T-helper 1 cell treated with Interleukin-12 subunit alpha and Interleukin-12 subunit beta and Interleukin-4 antibody, amounts not matched to agents 30 μg/mL and 1 μg/mL, for 36 hours (primary cell): ENCODE results near the gene KCNJ11.
A peak's percentile ranks its signal among the peaks of the same experiment; 100 is the strongest.
"Not testable (repeated sequence)": the region's sequence is repeated elsewhere in the genome, so short reads cannot be mapped to it uniquely, and the experiment has no call there.

Experiments used
- H3K27ac Mint-ChIP-seq: one replicate; pipeline ENCODE4 v1.8.0; 2021; ENCODE audit warnings: mild to moderate bottlenecking, mixed read lengths
- H3K27me3 Mint-ChIP-seq: one replicate; pipeline ENCODE4 v1.8.0; 2021; ENCODE audit warnings: low read depth, mixed read lengths
- H3K36me3 Mint-ChIP-seq: one replicate; pipeline ENCODE4 v1.8.0; 2021; ENCODE audit warnings: low read depth, mixed read lengths
- H3K4me1 Mint-ChIP-seq: one replicate; pipeline ENCODE4 v1.8.0; 2021; ENCODE audit warnings: low read depth, mixed read lengths
- H3K4me3 Mint-ChIP-seq: one replicate; pipeline ENCODE4 v1.8.0; 2021; ENCODE audit warnings: mild to moderate bottlenecking, moderate library complexity, mixed read lengths
- H3K9me3 Mint-ChIP-seq: one replicate; pipeline ENCODE4 v1.8.0; 2021; ENCODE audit warnings: mixed read lengths

Gene KCNJ11

DNA sequence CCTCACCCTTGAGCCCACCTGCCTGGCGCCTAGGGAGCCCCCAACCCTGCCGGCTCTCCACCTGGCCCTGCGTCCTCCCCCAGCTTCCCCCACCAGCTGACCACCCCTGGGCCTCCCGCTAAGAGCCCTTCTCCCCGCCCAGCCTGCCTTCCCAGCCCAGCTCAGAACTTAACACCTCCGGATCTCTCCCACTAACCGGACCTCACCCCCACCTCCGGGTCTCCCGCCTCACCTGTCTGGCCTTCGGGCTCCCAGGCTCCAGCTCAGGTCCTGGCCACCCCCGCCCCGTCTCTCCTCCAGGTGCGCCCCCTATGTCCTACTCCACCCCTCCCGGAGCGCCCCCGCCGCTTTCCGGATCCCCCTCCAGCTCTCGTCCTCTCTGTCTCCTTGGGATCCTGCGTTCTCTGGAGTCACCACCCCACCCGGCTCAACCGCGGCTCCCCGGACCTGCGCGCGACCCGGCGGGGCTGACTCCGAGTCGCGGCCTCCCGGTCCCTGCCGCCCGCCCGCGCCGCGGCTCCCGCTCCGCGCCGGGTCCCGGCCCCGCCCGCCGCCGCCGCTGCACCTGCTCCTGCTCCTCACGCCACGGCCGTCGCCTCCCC is at the start of gene KCNJ11:
Gene KCNJ11 (minus strand): TSS at position 51 of the 602 bp plus-strand sequence. CDS start 568 bp downstream, outside the sequence.
- H3K27me3 Mint-ChIP-seq = peaks cover 11% of the 10 kb centered on the region
- H3K27ac Mint-ChIP-seq = peak within 1 kb of the TSS; percentile 32
- H3K4me1 Mint-ChIP-seq = peaks cover 8% of the 10 kb centered on the region
- H3K36me3 Mint-ChIP-seq = no peaks in the 10 kb centered on the region
- no peaks in the 10 kb centered on the region for H3K9me3 Mint-ChIP-seq
- peak within 1 kb of the TSS; percentile 75 for H3K4me3 Mint-ChIP-seq

DNA sequence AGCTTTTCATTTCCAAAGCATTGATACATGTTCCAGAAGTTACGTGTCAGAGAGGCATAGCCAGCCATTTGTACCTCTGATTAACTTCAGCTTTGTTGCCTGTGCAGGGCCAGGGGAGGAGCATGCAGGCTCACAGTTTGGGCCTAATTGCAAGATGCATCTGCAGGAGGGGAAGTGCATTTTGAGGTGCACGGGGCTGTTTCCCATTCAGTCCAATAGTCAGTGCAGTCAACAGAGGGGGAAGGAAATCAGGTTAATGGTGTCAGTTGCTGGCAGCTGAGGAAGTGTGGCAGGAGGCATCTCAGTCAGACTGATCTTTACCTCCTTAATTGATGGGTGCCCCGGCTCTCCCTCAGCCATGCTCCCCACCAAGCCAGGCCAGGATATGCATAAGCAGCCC is 48.9 kb upstream of the KCNJ11 start:
- Mint-ChIP-seq H3K4me3 (no peak overlapping the region), H3K36me3 (no peaks in the 10 kb centered on the region), H3K27me3 (peaks cover 15% of the 10 kb centered on the region), H3K4me1 (peaks cover 11% of the 10 kb centered on the region), H3K27ac (no peak overlapping the region), H3K9me3 (no peaks in the 10 kb centered on the region)

DNA sequence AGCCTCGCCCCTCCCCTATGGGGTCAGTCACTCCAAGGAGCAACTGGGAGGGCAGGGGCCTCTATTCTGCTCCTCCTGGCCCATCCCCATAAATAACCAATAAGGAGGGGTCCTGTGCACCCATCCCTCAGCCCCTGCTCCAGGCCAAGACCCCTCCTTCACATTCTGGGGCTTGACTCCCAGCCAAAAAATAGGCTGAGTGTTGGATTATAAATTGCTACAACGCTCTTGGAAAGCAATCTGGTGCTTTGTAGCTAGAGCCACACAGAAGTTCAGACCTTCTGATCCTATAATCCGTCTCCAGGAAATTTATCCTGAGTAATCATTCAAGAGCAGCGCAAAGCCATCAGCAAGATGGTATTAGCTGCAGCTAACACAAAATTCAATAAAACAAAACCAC is 45.6 kb upstream of the KCNJ11 start:
- H3K4me1 Mint-ChIP-seq = peaks cover 7% of the 10 kb centered on the region
- no peaks in the 10 kb centered on the region for H3K9me3 Mint-ChIP-seq
- peaks cover 11% of the 10 kb centered on the region for H3K27me3 Mint-ChIP-seq
- no peak overlapping the region for H3K4me3 Mint-ChIP-seq
- H3K36me3 Mint-ChIP-seq = no peaks in the 10 kb centered on the region
- H3K27ac Mint-ChIP-seq = no peak overlapping the region

DNA sequence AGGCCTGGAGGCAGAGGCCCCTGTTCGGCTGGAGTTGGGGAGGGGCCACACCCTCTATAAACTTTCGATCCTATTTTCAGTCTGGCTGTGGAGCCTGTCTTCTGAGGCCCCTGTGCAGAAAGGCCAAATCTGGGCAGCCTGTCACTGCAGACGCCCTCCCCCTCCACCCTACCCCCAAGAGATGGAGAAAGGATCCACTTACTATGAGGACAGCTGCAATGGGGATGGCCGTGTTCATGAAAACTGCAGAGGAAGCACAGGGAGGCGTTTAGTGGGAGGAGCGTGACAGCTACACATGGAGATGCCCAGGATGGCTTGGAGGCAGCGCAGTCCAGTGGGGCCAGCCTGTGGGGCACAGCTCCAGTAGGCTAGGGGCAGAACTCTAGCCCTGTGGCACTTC is 43.5 kb upstream of the KCNJ11 start:
- Mint-ChIP-seq H3K27ac (no peak overlapping the region), H3K4me1 (no peaks in the 10 kb centered on the region), H3K36me3 (no peaks in the 10 kb centered on the region), H3K9me3 (no peaks in the 10 kb centered on the region), H3K27me3 (peaks cover 16% of the 10 kb centered on the region), H3K4me3 (no peak overlapping the region)

DNA sequence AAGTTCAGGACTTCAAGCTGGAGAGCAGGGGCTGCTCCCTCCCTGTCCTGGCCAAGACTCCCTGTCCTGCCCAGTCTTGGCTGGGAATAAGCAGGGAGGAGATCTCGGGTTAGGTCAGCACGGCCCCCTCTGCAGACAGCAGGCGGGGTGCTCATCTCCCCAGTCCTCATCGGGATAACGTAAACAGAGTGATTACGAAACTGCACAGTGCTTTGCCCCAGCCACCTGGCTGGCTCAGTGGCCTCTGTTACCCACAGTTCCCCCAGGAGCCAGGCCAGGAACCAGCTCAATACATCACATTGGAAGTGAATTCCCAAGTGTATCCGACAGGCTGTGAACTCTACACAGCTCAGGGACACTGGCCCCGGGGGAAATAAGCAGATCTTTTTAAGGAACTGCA is 42.7 kb upstream of the KCNJ11 start:
- no peak overlapping the region for H3K4me3 Mint-ChIP-seq
- H3K9me3 Mint-ChIP-seq = no peaks in the 10 kb centered on the region
- peaks cover 16% of the 10 kb centered on the region for H3K27me3 Mint-ChIP-seq
- no peaks in the 10 kb centered on the region for H3K36me3 Mint-ChIP-seq
- H3K27ac Mint-ChIP-seq = no peak overlapping the region
- H3K4me1 Mint-ChIP-seq = peaks cover 5% of the 10 kb centered on the region

DNA sequence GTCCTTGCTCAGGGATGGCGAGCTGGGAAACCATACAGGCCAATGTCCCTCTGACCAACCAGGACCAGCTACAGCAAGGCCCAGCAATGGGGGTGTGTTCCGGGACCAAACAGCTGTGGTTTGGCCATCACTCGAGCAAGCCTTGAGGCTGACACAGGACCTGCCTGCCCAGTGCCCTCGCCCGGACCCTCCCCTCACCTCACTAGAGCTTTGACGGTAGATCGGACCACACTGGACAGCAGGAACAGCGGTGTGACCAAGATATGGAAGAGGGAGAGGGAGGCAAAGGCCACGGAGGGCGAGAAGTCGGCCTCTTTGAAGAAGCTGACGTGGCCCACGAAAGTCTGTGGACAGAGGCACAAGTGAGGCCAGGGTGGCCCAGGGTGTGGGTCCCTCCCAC is 42.2 kb upstream of the KCNJ11 start:
- Mint-ChIP-seq H3K9me3 (no peaks in the 10 kb centered on the region), H3K36me3 (no peaks in the 10 kb centered on the region), H3K4me1 (peaks cover 6% of the 10 kb centered on the region), H3K27ac (no peak overlapping the region), H3K27me3 (peaks cover 20% of the 10 kb centered on the region), H3K4me3 (no peak overlapping the region)

DNA sequence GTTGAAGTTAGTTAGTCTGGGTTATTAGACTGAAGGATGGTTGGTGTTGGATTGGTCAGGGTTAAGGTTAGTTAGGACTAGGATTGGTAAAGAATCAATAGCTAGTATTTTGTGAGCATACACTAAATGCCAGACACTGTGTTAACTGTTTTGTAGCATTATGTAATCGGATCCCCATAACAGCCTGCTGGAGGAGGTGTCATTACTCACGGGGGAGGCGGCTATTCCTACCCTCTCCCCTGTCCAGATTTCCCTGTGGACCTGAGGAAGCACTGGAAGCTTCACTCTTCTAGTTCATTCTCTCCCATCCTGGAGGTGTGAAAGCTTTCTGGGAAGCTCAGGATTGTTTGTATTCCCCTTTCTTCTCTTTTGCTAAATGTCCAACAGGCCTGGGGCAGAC is 40.5 kb upstream of the KCNJ11 start:
- Mint-ChIP-seq H3K4me3 (no peak overlapping the region), H3K36me3 (no peaks in the 10 kb centered on the region), H3K27ac (no peak overlapping the region), H3K4me1 (peaks cover 6% of the 10 kb centered on the region), H3K27me3 (peaks cover 17% of the 10 kb centered on the region), H3K9me3 (no peaks in the 10 kb centered on the region)

DNA sequence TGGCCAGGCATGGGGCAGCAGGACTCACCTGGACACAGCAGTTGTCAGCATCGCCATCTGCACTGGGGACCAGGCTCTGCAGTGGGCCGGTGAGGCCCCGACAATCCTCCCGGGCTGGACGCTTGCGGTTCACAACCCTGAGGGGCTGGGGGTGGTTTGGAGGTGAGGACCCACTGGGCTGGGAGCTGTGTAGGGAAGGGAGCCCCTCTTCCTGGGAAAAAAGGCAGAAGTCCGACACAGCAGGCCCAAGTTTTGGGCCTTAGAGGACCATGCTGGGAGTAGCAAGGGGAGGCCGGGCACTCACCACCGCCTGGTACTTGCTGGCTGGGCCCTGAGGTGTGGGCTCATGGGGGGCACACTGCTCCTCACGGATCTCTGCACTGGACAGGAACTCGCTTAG is 39.8 kb upstream of the KCNJ11 start:
- peaks cover 6% of the 10 kb centered on the region for H3K4me1 Mint-ChIP-seq

DNA sequence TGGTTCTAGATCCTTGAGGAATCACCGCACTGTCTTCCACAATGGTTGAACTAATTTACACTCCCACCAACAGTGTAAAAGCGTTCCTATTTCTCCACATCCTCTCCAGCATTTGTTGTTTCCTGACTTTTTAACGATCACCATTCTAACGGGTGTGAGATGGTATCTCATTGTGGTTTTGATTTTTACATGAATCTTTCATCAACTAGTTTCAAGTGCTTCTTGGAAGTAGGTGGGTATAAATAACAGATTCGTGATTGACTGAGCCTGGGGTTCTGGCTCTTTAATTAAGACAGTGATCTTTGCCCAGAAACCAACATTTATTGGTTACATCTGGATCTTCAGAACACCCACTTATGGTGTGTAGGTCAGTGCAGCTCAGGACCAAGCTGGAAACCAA is 37.8 kb upstream of the KCNJ11 start:
- H3K27ac Mint-ChIP-seq, H3K36me3 Mint-ChIP-seq, H3K4me3 Mint-ChIP-seq, H3K9me3 Mint-ChIP-seq, H3K4me1 Mint-ChIP-seq: not testable (repeated sequence)
- peaks cover 31% of the 10 kb centered on the region for H3K27me3 Mint-ChIP-seq

More for the DNA sequence above, 39.8 kb upstream of the KCNJ11 start:
- no peaks in the 10 kb centered on the region for H3K36me3 Mint-ChIP-seq
- H3K27ac Mint-ChIP-seq = no peak overlapping the region
- H3K27me3 Mint-ChIP-seq = peaks cover 17% of the 10 kb centered on the region
- H3K4me3 Mint-ChIP-seq = no peak overlapping the region
- no peaks in the 10 kb centered on the region for H3K9me3 Mint-ChIP-seq

DNA sequence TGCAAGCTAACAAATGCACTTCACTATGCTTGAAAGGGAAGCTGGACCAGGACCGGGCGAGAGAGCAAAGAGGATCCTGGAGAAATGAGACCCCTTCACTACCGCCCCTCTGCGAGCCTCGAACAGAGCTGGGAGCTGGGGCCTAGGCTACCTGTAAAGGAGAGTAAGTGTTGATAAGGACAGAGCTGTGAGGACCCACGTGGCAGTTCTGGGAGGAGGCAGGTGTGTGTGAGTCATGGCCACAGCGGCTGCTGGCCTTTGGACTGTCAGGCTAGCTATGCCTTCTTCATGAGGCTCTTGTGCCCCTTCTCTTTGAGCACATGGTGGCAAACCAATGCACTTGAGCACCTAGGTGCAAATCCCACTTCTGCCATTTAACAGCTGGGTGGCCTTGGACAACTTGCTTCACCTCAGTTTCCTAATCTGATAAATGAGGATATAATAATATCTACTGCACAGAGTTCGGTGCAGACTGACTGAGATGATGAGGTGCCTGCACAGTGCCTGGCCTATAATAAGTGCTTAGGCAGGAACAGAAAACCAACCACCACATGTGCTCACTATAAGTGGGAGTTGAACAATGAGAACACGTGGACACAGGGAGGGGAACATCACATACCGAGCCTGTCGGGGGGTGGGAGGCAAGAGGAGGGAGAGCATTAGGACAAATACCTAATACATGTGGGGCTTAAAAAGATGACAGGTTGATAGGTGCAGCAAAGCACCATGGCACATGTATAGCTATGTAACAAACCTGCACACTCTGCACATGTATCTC is 35.3 kb upstream of the KCNJ11 start:
- Mint-ChIP-seq H3K27me3 (peaks cover 48% of the 10 kb centered on the region), H3K9me3 (no peaks in the 10 kb centered on the region), H3K4me3 (no peak overlapping the region), H3K4me1 (peaks cover 8% of the 10 kb centered on the region), H3K36me3 (no peaks in the 10 kb centered on the region), H3K27ac (no peak overlapping the region)

DNA sequence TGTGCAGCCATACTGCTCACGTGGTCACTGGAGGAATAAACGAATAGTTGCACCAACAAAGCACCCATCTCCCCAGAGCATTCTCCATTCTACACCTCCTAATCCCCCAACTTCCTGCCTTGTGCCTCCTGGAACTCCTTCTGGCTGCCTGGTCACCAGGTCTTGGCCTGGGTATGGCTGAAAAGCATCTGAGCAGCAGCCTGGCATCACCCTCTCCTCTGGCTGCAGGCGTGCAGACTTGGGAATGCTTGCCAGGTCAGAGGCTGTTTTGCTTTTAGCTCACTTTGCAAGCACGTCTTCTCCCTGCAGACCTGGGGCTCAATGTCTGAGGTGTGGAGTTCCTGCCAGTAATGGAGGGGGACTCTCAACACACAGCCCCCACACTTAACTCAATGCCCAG is 33.3 kb upstream of the KCNJ11 start:
- Mint-ChIP-seq H3K9me3 (no peaks in the 10 kb centered on the region), H3K27me3 (peaks cover 59% of the 10 kb centered on the region), H3K4me3 (no peak overlapping the region), H3K4me1 (peaks cover 11% of the 10 kb centered on the region), H3K27ac (no peak overlapping the region), H3K36me3 (no peaks in the 10 kb centered on the region)

DNA sequence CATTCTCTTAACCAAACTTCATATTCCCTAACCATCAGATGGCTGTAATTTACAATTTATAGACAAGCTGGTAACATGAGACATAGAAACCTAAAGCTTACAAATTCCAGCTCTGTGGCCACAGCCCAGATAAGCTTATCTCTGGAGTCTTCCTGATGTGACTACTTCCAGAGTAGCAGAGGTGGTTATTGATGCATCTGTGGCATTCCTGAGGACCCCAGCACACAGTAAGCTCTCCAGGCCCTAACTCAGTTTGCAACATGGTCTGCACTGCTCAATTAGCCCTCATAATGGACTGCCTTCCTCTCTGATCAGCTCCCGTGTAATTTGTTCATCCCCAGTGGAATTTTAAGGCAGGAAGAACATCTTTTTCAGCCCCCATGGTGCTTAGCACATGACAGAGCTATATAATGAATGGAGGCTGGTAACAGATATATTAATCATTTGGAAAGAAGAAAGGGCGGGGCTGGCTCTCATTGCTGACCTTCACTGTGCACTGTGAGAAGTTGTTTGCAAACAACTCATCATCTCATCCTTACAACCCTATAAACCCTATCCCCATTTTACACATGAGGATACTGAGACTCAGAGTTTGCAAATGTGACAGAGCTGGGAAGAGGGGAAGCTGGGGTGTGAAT is 30.1 kb upstream of the KCNJ11 start:
- peaks cover 20% of the 10 kb centered on the region for H3K4me1 Mint-ChIP-seq
- no peak overlapping the region for H3K4me3 Mint-ChIP-seq
- no peaks in the 10 kb centered on the region for H3K36me3 Mint-ChIP-seq
- H3K27me3 Mint-ChIP-seq = peaks cover 51% of the 10 kb centered on the region
- no peaks in the 10 kb centered on the region for H3K9me3 Mint-ChIP-seq
- no peak overlapping the region for H3K27ac Mint-ChIP-seq

DNA sequence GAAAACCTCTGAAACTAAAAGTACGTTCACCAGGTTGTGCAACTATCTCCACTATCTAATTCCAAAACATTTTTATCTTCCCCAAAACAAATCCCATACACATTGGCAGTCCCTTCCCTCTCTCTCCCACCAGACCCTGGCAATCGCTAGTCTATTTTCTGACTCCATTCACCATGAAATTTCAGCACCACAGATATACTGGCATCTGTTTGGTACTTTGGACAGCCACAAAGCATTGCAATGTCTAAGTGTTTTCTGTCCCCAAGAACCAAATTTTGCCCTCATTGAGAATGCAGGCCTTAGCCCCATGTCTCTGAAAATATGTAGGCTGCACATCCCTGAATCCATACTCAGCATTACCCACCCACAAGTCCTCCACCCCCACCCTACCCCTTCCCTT is 28.0 kb upstream of the KCNJ11 start:
- Mint-ChIP-seq H3K36me3 (no peaks in the 10 kb centered on the region), H3K27me3 (peaks cover 37% of the 10 kb centered on the region), H3K4me3 (no peak overlapping the region)

DNA sequence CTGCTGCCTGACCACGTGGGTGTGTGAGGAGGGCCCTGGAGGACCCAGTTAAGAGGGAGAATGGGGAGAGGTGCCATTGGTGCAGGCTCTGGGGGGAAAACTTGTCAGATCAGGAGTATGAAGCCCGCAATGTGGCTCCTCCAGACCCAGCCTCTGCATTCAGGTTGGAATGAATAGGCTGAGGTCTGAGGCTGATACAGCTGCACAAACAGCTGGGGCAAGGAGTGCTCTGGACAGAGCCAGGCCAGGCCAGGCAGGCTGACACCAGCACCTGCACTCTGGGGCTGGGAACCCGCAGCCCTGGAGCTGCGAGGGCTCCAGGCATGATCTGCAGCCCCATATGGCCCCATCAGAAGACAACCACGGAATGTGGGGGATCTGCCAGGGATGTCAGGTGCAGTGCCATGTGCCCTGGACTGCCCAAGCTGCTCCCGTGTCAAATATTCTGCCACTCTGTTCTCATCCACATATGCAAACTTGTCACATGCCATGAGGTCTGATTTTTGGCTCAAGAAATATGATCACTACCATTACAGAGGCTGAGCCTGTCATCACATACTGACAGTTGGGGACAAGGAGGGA is 27.2 kb upstream of the KCNJ11 start:
- Mint-ChIP-seq H3K27ac (no peak overlapping the region), H3K4me3 (no peak overlapping the region), H3K27me3 (peaks cover 31% of the 10 kb centered on the region), H3K4me1 (peaks cover 25% of the 10 kb centered on the region), H3K36me3 (no peaks in the 10 kb centered on the region), H3K9me3 (no peaks in the 10 kb centered on the region)

More for the DNA sequence above, 28.0 kb upstream of the KCNJ11 start:
- Mint-ChIP-seq H3K9me3 (no peaks in the 10 kb centered on the region), H3K27ac (no peak overlapping the region), H3K4me1 (peaks cover 25% of the 10 kb centered on the region)

DNA sequence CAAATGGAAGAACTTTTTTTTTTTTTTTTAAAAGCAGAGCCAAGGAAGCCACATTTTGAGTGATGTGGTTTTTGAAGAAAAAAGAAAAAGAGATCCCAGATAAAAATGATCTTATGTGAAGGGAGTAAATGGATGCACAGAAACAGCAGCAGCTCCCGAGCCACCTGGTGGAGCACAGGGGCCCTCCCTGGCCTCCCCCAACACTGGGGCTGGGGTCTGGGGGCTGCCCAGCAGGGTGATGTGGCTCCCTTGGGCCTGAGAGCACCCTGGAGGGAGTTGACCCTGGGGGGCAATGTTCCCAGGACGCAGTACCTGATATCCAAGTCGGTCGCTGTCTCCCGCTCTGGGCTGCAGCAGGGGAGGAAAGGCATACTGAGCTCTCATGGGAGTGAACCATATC is 26.5 kb upstream of the KCNJ11 start:
- peaks cover 25% of the 10 kb centered on the region for H3K4me1 Mint-ChIP-seq
- peaks cover 31% of the 10 kb centered on the region for H3K27me3 Mint-ChIP-seq
- no peak overlapping the region for H3K27ac Mint-ChIP-seq
- H3K4me3 Mint-ChIP-seq = no peak overlapping the region
- H3K9me3 Mint-ChIP-seq = no peaks in the 10 kb centered on the region
- no peaks in the 10 kb centered on the region for H3K36me3 Mint-ChIP-seq
